Measurements from ENCODE around the gene KRTAP4-9.
"Not testable (repeated sequence)": the region's sequence is repeated elsewhere in the genome, so short reads cannot be mapped to it uniquely, and the experiment has no call there.

The KRTAP4-9 gene

GRCh38 chr17:41105347-41105746 is at the start of gene KRTAP4-9:
TSS of gene KRTAP4-9 (plus strand) at chr17:41105389. CDS start at chr17:41105389, 0 bp downstream.
- not testable (repeated sequence) for DNase-seq (ENCODE audit: low spot score)

GRCh38 chr17:41057547-41057946 is 47.6 kb upstream of the KRTAP4-9 start:
- DNase-seq (ENCODE audit: low spot score), result no peak

GRCh38 chr17:41058741-41059140 is 46.4 kb upstream of the KRTAP4-9 start:
- DNase-seq (ENCODE audit: low spot score), result no peak

- DNase-seq (ENCODE audit: low spot score), result not testable (repeated sequence)
Measured at GRCh38 chr17:41059276-41060051, 45.7 kb upstream of the KRTAP4-9 start.

GRCh38 chr17:41060052-41060604 is 45.1 kb upstream of the KRTAP4-9 start, which contains the start of gene KRTAP2-3:
TSS of gene KRTAP2-3 (minus strand) at chr17:41060114. CDS start at chr17:41060050, 64 bp downstream.
- no peak for DNase-seq (ENCODE audit: low spot score)

GRCh38 chr17:41061964-41062363 is 43.2 kb upstream of the KRTAP4-9 start:
- DNase-seq (ENCODE audit: low spot score), result no peak

- no peak for DNase-seq (ENCODE audit: low spot score)
Measured at GRCh38 chr17:41063449-41063848, 41.7 kb upstream of the KRTAP4-9 start.

- DNase-seq (ENCODE audit: low spot score), result no peak
Measured at GRCh38 chr17:41064301-41064700, 40.9 kb upstream of the KRTAP4-9 start.

GRCh38 chr17:41065016-41065689 is 40.0 kb upstream of the KRTAP4-9 start:
- DNase-seq (ENCODE audit: low spot score), result not testable (repeated sequence)

GRCh38 chr17:41065829-41066624 is 39.2 kb upstream of the KRTAP4-9 start, which contains the start of gene KRTAP2-4:
TSS of gene KRTAP2-4 (minus strand) at chr17:41065879. CDS start at chr17:41065845, 34 bp downstream.
- DNase-seq (ENCODE audit: low spot score), result no peak

- DNase-seq (ENCODE audit: low spot score), result no peak
Measured at GRCh38 chr17:41067281-41067680, 37.9 kb upstream of the KRTAP4-9 start.

GRCh38 chr17:41069031-41069430 is 36.2 kb upstream of the KRTAP4-9 start:
- no peak for DNase-seq (ENCODE audit: low spot score)

GRCh38 chr17:41071606-41072360 is 33.4 kb upstream of the KRTAP4-9 start:
- no peak for DNase-seq (ENCODE audit: low spot score)

- no peak for DNase-seq (ENCODE audit: low spot score)
Measured at GRCh38 chr17:41073676-41074075, 31.5 kb upstream of the KRTAP4-9 start.

GRCh38 chr17:41076788-41077187 is 28.4 kb upstream of the KRTAP4-9 start:
- no peak for DNase-seq (ENCODE audit: low spot score)

- no peak for DNase-seq (ENCODE audit: low spot score)
Measured at GRCh38 chr17:41082626-41083025, 22.6 kb upstream of the KRTAP4-9 start.

- not testable (repeated sequence) for DNase-seq (ENCODE audit: low spot score)
Measured at GRCh38 chr17:41083427-41083826, 21.8 kb upstream of the KRTAP4-9 start.

GRCh38 chr17:41084100-41084856 is 20.9 kb upstream of the KRTAP4-9 start, which contains the start of gene KRTAP4-7:
TSS of gene KRTAP4-7 (plus strand) at chr17:41084150. CDS start at chr17:41084207, 57 bp downstream.
- DNase-seq (ENCODE audit: low spot score), result not testable (repeated sequence)

GRCh38 chr17:41088760-41089352 is 16.3 kb upstream of the KRTAP4-9 start:
- DNase-seq (ENCODE audit: low spot score), result not testable (repeated sequence)

GRCh38 chr17:41096055-41096454 is 9.1 kb upstream of the KRTAP4-9 start:
- DNase-seq (ENCODE audit: low spot score), result no peak

Measured in pons (tissue), 1 donor.